Breast epithelium (tissue), 4 donors: ENCODE results near the gene KLHL10. TPM values are rescaled to one million over a fixed set of nuclear protein-coding genes. Genes with fewer than 3 reads are reported as not detected.

Experiments
- DNase-seq, 2 donors: peaks; one replicate each; pipeline ENCODE4 v3.0.0-alpha.2; 2019; ENCODE audit warnings: low spot score in 2 of 2
- H3K27ac ChIP-seq, 2 donors: fragments of 200-600 bp; sonication (generic) in 1 of 2; one replicate each; pipeline ENCODE4 v1.5.1; 2016 to 2019; ENCODE audit warnings: mild to moderate bottlenecking in 1 of 2
- H3K27me3 ChIP-seq, 2 donors: fragments of 200-600 bp; sonication (generic) in 1 of 2; one replicate each; pipeline versions ENCODE4 v1.5.1 to v1.6.0; 2017 to 2019; ENCODE audit warnings: control low read depth in 1 of 2, mild to moderate bottlenecking in 1 of 2
- H3K36me3 ChIP-seq: fragments of 200-600 bp; one replicate; pipeline ENCODE4 v1.5.1; 2019
- H3K4me1 ChIP-seq, 2 donors: fragments of 200-600 bp; sonication (generic); one replicate each; pipeline ENCODE4 v1.5.1; 2016 to 2019; ENCODE audit warnings: control low read depth in 1 of 2
- H3K4me3 ChIP-seq, 3 donors: fragments of 200-600 bp; sonication (generic); 1 replicate in 2 of 3; 2 replicates in 1 of 3; pipeline ENCODE4 v1.5.1; 2016 to 2019; ENCODE audit warnings: mild to moderate bottlenecking in 3 of 3, moderate library complexity in 2 of 3
- H3K9me3 ChIP-seq, 2 donors: fragments of 200-600 bp; sonication (generic) in 1 of 2; one replicate each; pipeline ENCODE4 v1.5.1; 2016 to 2019; ENCODE audit warnings: control low read depth in 1 of 2
- CTCF ChIP-seq, 3 donors: fragments of 450-650 bp; IDR thresholded peaks; one replicate each; pipeline ENCODE4 v1.5.1; 2016 to 2017; ENCODE audit warnings: antibody characterized with exemption in 3 of 3, mild to moderate bottlenecking in 3 of 3, moderate library complexity in 3 of 3
- POLR2A ChIP-seq: fragments of 450-650 bp; IDR thresholded peaks from one replicate; pipeline ENCODE4 v1.6.1; 2016; ENCODE audit warnings: antibody characterized with exemption, mild to moderate bottlenecking, moderate library complexity
- POLR2AphosphoS5 ChIP-seq, 3 donors: sonication (generic); formaldehyde crosslinking; IDR thresholded peaks; one replicate each; pipeline ENCODE4 v1.6.1; 2017; ENCODE audit warnings: antibody characterized with exemption in 3 of 3
- intact Hi-C: fragments of 100-400 bp; cut with DNase I; formaldehyde crosslinking; loops from one replicate; pipeline ENCODE4 v1.15.1; 2023; ENCODE audit warnings: low total_unique reads
- total RNA-seq, 3 donors: library from RNA; depleted of rRNA; stranded (reverse); fragments of >200 nt; gene quantifications; one replicate each; pipeline ENCODE4 v1.1.0, GENCODE V29; 2016

Gene KLHL10
- total RNA-seq, 3 donors from 2014 or later = 0.80 to 0.88 TPM; not detected in 1

GRCh38 chr17:41885733-41886132 lies 48.1 kb downstream of the KLHL10 start:
- Histone ChIP-seq H3K27ac (no peak overlapping the region), H3K4me1 (no peaks in the 10 kb centered on the region), H3K4me3 (no peak overlapping the region), H3K9me3 (no peaks in the 10 kb centered on the region), H3K27me3 (no peaks in the 10 kb centered on the region), H3K36me3 (no peaks in the 10 kb centered on the region)
- DNase-seq = no peak
- intact Hi-C loops = no loop called here
- TF ChIP-seq POLR2AphosphoS5 (IDR thresholded peaks at IDR 0.05) (no peak), CTCF (IDR thresholded peaks at IDR 0.05) (no peak), POLR2A (no peak)

- Histone ChIP-seq H3K27ac (no peak overlapping the region), H3K4me3 (no peak overlapping the region), H3K9me3 (no peaks in the 10 kb centered on the region), H3K4me1 (no peaks in the 10 kb centered on the region), H3K36me3 (no peaks in the 10 kb centered on the region), H3K27me3 (no peaks in the 10 kb centered on the region)
- intact Hi-C loops = no loop called here
- no peak for DNase-seq
- TF ChIP-seq POLR2A (no peak), CTCF (IDR thresholded peaks at IDR 0.05) (no peak), POLR2AphosphoS5 (IDR thresholded peaks at IDR 0.05) (no peak)
These were observed 50.8 kb downstream of the KLHL10 start for GRCh38 chr17:41888332-41888965.

- no peak for DNase-seq
- no peaks in the 10 kb centered on the region for H3K4me1 ChIP-seq
- H3K27ac ChIP-seq = no peak overlapping the region
- TF ChIP-seq POLR2AphosphoS5 (IDR thresholded peaks at IDR 0.05) (no peak), CTCF (IDR thresholded peaks at IDR 0.05) (no peak), POLR2A (no peak)
- no peak overlapping the region for H3K4me3 ChIP-seq
- intact Hi-C loops = loop anchor here (5.0 kb wide), 1 partner anchor 1259 kb away; no protein-coding TSS in a partner anchor
- no peaks in the 10 kb centered on the region for H3K36me3 ChIP-seq
- H3K9me3 ChIP-seq = no peaks in the 10 kb centered on the region
- H3K27me3 ChIP-seq = no peaks in the 10 kb centered on the region
These were observed 53.8 kb downstream of the KLHL10 start for GRCh38 chr17:41891135-41892020.

- TF ChIP-seq CTCF (IDR thresholded peaks at IDR 0.05) (no peak), POLR2AphosphoS5 (IDR thresholded peaks at IDR 0.05) (no peak), POLR2A (no peak)
- H3K27me3 ChIP-seq = no peaks in the 10 kb centered on the region
- H3K36me3 ChIP-seq = no peaks in the 10 kb centered on the region
- H3K4me1 ChIP-seq = no peaks in the 10 kb centered on the region
- DNase-seq = no peak
- H3K4me3 ChIP-seq = no peak overlapping the region
- intact Hi-C loops = loop anchor here (5.0 kb wide), 1 partner anchor 1260 kb away; no protein-coding TSS in a partner anchor
- no peak overlapping the region for H3K27ac ChIP-seq
- no peaks in the 10 kb centered on the region for H3K9me3 ChIP-seq
These were observed 54.4 kb downstream of the KLHL10 start for GRCh38 chr17:41892021-41892376.

- Histone ChIP-seq H3K27ac (no peak overlapping the region), H3K4me3 (no peak overlapping the region)
- intact Hi-C loops = loop anchor here (5.0 kb wide), 1 partner anchor 1261 kb away; no protein-coding TSS in a partner anchor
These were observed 55.8 kb downstream of the KLHL10 start for GRCh38 chr17:41893384-41893783.

More at GRCh38 chr17:41893384-41893783, 55.8 kb downstream of the KLHL10 start:
- Histone ChIP-seq H3K4me1 (no peaks in the 10 kb centered on the region), H3K36me3 (no peaks in the 10 kb centered on the region), H3K27me3 (no peaks in the 10 kb centered on the region), H3K9me3 (no peaks in the 10 kb centered on the region)
- no peak for DNase-seq
- no peak for TF ChIP-seq POLR2AphosphoS5 (IDR thresholded peaks at IDR 0.05)
- TF ChIP-seq POLR2A = no peak
- no peak for TF ChIP-seq CTCF (IDR thresholded peaks at IDR 0.05)
